Endodermal cell (in vitro differentiated cells): ENCODE data around the gene NUDCD2. TPM values are rescaled to one million over a fixed set of nuclear protein-coding genes. Genes with fewer than 3 reads are reported as not detected.
A peak's percentile ranks its signal among the peaks of the same experiment; 100 is the strongest.

Source experiments
- DNase-seq: peaks from one replicate; pipeline ENCODE4 v3.0.0-alpha.2; 2017
- H3K27ac ChIP-seq: 2 replicates; pipeline ENCODE4 v1.5.1; 2013; ENCODE audit warnings: mild to moderate bottlenecking, low read depth, low read length, moderate library complexity
- H3K27me3 ChIP-seq: 2 replicates; pipeline ENCODE4 v1.6.1; 2013; ENCODE audit warnings: mild to moderate bottlenecking, low read length, moderate library complexity; ENCODE audit not compliant: insufficient read depth, control insufficient read depth, poor library complexity, severe bottlenecking
- H3K36me3 ChIP-seq: 2 replicates; pipeline ENCODE4 v1.7.0; 2013; ENCODE audit warnings: mild to moderate bottlenecking, low read length, moderate library complexity; ENCODE audit not compliant: control insufficient read depth, insufficient read depth
- H3K4me1 ChIP-seq: one replicate; pipeline ENCODE4 v1.7.0; 2013; ENCODE audit warnings: low read length; ENCODE audit not compliant: control insufficient read depth, insufficient read depth
- H3K4me3 ChIP-seq: 2 replicates; pipeline ENCODE4 v1.5.1; 2013; ENCODE audit warnings: mild to moderate bottlenecking, low read length, moderate library complexity
- H3K9ac ChIP-seq: 2 replicates; pipeline ENCODE4 v1.6.1; 2013; ENCODE audit warnings: mild to moderate bottlenecking, low read length, moderate library complexity; ENCODE audit not compliant: poor library complexity, severe bottlenecking; ENCODE audit errors: extremely low read depth
- H3K9me3 ChIP-seq: 2 replicates; pipeline ENCODE4 v1.6.1; 2013; ENCODE audit warnings: mild to moderate bottlenecking, low read length, moderate library complexity; ENCODE audit not compliant: control insufficient read depth
- H3K27ac Mint-ChIP-seq: 2 replicates; pipeline ENCODE4 v1.8.0; 2020; ENCODE audit warnings: mixed read lengths
- H3K27me3 Mint-ChIP-seq: 2 replicates; pipeline ENCODE4 v1.8.0; 2021; ENCODE audit warnings: mild to moderate bottlenecking, mixed read lengths; ENCODE audit not compliant: insufficient read depth
- H3K36me3 Mint-ChIP-seq: 2 replicates; pipeline ENCODE4 v1.8.0; 2020; ENCODE audit warnings: low read depth, mixed read lengths
- H3K4me1 Mint-ChIP-seq: 2 replicates; pipeline ENCODE4 v1.8.0; 2020; ENCODE audit warnings: mixed read lengths
- H3K4me3 Mint-ChIP-seq: 2 replicates; pipeline ENCODE4 v1.8.0; 2020; ENCODE audit warnings: mild to moderate bottlenecking, moderate library complexity, mixed read lengths
- H3K9me3 Mint-ChIP-seq: 2 replicates; pipeline ENCODE4 v1.8.0; 2020; ENCODE audit warnings: mild to moderate bottlenecking, mixed read lengths
- WGBS, 2 experiments: methylation state at CpG; one replicate each; pipeline versions ENCODE4 v1.1.5 to v1.1.7; 2013; ENCODE audit warnings: missing lambda C conversion rate in 2 of 2, mixed read lengths in 1 of 2; ENCODE audit not compliant: insufficient coverage in 1 of 2, insufficient read length in 1 of 2; 5-methylcytosine and 5-hydroxymethylcytosine counted together
- total RNA-seq, 2 donors: library from RNA; stranded (reverse); fragmentation: NEBNext Ultra II Directional in 1 of 2; extraction: Animal tissue kit (Norgen Biotek cat#: 25700) in 1 of 2; gene quantifications; 2 replicates in 1 of 2; 3 replicates in 1 of 2; pipeline ENCODE4 v1.2.1, GENCODE V29; 2021
- TF ChIP-seq, protein P1 (sequence below): fragments of 200-600 bp; sonication (generic); conservative IDR thresholded peaks from 2 replicates; pipeline ENCODE4 v1.5.0; 2021; ENCODE audit warnings: antibody characterized with exemption, mild to moderate bottlenecking

The NUDCD2 gene
- total RNA-seq, 2 donors from 2014 or later: 36.0 to 73.0 TPM

DNA sequence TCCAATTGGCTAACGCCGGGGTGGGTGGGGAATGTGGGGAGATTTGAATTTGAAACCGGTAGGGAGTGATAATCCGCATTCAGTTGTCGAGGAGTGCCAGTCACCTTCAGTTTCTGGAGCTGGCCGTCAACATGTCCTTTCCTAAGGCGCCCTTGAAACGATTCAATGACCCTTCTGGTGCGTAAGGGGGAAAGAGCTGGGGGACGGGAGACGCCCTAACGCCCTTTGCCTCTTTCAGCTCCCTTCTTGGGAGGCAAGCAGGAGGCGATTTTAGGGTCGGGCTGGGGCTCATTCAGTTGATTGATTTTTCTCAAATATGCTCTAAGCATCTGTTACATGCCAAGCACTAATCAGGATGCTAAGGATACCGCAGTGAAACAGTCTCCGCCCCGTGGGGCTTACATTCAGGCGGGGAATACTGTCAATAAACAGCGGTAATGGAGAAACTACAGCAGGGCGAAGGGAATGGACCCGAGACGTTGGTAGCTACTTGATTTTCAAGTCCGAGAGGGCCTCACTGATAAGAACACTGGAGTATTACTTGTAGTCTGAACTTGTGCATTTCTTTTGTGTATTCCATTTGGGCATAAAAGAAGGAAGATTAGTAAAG lies 765 bp upstream of the NUDCD2 start, which contains the start of gene HMMR:
TSS of gene HMMR (plus strand) at position 71 of the 610 bp plus-strand sequence. CDS start at position 132, 61 bp downstream.
- no peak for DNase-seq
- Mint-ChIP-seq H3K27me3 (no peaks in the 10 kb centered on the region), H3K36me3 (peaks cover 27% of the 10 kb centered on the region), H3K27ac (peak within 1 kb of the TSS; percentile 100), H3K4me1 (peaks cover 15% of the 10 kb centered on the region), H3K9me3 (no peaks in the 10 kb centered on the region), H3K4me3 (peak within 1 kb of the TSS; percentile 95)
- peaks cover 27% of the 10 kb centered on the region for H3K36me3 ChIP-seq
- H3K4me1 ChIP-seq: no peaks in the 10 kb centered on the region
- TF ChIP-seq, protein P1, sequence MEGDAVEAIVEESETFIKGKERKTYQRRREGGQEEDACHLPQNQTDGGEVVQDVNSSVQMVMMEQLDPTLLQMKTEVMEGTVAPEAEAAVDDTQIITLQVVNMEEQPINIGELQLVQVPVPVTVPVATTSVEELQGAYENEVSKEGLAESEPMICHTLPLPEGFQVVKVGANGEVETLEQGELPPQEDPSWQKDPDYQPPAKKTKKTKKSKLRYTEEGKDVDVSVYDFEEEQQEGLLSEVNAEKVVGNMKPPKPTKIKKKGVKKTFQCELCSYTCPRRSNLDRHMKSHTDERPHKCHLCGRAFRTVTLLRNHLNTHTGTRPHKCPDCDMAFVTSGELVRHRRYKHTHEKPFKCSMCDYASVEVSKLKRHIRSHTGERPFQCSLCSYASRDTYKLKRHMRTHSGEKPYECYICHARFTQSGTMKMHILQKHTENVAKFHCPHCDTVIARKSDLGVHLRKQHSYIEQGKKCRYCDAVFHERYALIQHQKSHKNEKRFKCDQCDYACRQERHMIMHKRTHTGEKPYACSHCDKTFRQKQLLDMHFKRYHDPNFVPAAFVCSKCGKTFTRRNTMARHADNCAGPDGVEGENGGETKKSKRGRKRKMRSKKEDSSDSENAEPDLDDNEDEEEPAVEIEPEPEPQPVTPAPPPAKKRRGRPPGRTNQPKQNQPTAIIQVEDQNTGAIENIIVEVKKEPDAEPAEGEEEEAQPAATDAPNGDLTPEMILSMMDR: no peak
- H3K27me3 ChIP-seq: no peaks in the 10 kb centered on the region
- peak within 1 kb of the TSS; percentile 93 for H3K9ac ChIP-seq
- 0% methylated on average over 18 to 23 of the region's 23 CpGs for WGBS, 2 experiments
- peak within 1 kb of the TSS; percentile 95 for H3K4me3 ChIP-seq
- no peaks in the 10 kb centered on the region for H3K9me3 ChIP-seq
- peak within 1 kb of the TSS; percentile 99 for H3K27ac ChIP-seq

DNA sequence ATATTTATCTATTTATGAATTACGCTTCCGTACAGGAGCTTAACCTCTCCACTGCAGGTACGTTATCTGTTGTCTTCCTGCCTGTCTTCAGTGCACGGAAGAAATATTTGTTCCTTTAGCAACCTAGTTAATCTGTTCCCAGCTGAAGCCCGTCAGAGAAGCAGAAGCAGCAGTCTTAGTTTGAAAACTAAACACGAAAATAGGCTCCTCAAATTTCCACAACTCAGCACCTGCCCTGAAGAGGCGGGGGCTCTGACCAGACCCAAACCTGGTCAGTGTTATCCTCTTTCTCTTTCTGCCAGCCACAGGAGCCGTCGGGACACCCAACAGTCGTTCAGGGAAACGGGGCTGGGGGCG lies 462 bp downstream of the NUDCD2 start:
- DNase-seq: no peak
- 1 to 3% methylated on average over 4 to 12 of the region's 12 CpGs for WGBS, 2 experiments
- H3K27me3 ChIP-seq: no peaks in the 10 kb centered on the region
- H3K9me3 ChIP-seq: no peaks in the 10 kb centered on the region
- Mint-ChIP-seq H3K4me3 (peak overlapping the region; percentile 95), H3K9me3 (no peaks in the 10 kb centered on the region), H3K36me3 (peaks cover 33% of the 10 kb centered on the region), H3K27me3 (no peaks in the 10 kb centered on the region), H3K4me1 (peaks cover 15% of the 10 kb centered on the region), H3K27ac (peak overlapping the region; percentile 100)
- H3K27ac ChIP-seq: peak overlapping the region; percentile 99
- H3K9ac ChIP-seq: peak overlapping the region; percentile 93
- no peaks in the 10 kb centered on the region for H3K4me1 ChIP-seq
- H3K4me3 ChIP-seq: peak overlapping the region; percentile 93
- H3K36me3 ChIP-seq: peaks cover 27% of the 10 kb centered on the region
- TF ChIP-seq, protein P1: no peak

DNA sequence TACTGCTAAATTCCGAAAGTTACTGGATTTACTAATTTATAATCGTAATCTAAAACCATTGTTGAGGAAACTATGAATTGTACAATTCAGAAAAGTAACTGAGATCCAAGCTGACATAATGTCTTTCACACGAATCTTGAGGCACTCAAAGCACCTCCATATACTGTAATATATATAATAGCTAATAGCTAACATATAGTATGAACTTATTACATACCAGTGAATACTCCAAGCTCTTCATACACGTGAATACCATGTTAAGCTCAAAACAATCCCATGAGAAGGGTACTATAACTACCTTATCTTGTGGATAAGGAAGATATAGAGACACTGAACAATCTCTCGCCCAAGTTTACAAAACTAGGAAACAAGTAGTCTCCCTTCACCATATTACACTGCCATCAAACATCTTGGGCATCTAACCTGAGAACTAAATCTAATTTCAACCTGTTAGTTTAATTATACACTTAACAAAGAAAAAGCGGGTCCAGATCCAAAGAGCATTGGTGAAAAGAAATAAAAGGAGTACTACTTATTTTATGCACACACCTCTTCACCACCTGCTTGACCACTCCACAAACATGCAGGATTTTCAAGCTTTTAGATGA lies 1.0 kb downstream of the NUDCD2 start:
- Histone ChIP-seq H3K9me3 (no peaks in the 10 kb centered on the region), H3K4me1 (peaks cover under 1% of the 10 kb centered on the region), H3K36me3 (peaks cover 23% of the 10 kb centered on the region), H3K27me3 (no peaks in the 10 kb centered on the region), H3K27ac (peak overlapping the region; percentile 99), H3K9ac (peak overlapping the region; percentile 93), H3K4me3 (peak overlapping the region; percentile 93)
- TF ChIP-seq, protein P1: no peak
- 42 to 100% methylated on average over 2 to 6 of the region's 6 CpGs for WGBS, 2 experiments
- H3K27ac Mint-ChIP-seq: peak overlapping the region; percentile 100
- H3K36me3 Mint-ChIP-seq: peaks cover 29% of the 10 kb centered on the region
- peaks cover 15% of the 10 kb centered on the region for H3K4me1 Mint-ChIP-seq
- H3K9me3 Mint-ChIP-seq: no peaks in the 10 kb centered on the region
- H3K4me3 Mint-ChIP-seq: peak overlapping the region; percentile 95
- no peaks in the 10 kb centered on the region for H3K27me3 Mint-ChIP-seq
- no peak for DNase-seq
